Left renal pelvis (tissue), 4 donors: ENCODE results near the gene HELLS. TPM values are rescaled to one million over a fixed set of nuclear protein-coding genes. Genes with fewer than 3 reads are reported as not detected.

Experiments
- polyA plus RNA-seq, 4 donors: library from polyadenylated mRNA; unstranded; fragments of 120-200 nt; gene quantifications; one replicate each; pipeline ENCODE4 v1.2.1, GENCODE V29; 2013; ENCODE audit not compliant: insufficient read length in 4 of 4

HELLS gene
- polyA plus RNA-seq, 4 donors, result 13.5 to 46.1 (median 34.6) TPM

Other genes with a start within 250 kb of the HELLS start
- 10 to 100 TPM; 20.3 to 23.9 (median 22.0) TPM for gene NOC3L, start 182.8 kb upstream of the HELLS start, polyA plus RNA-seq
- gene TBC1D12, start 143.2 kb upstream of the HELLS start, polyA plus RNA-seq, result 10 to 100 TPM; 18.4 to 24.9 (median 21.6) TPM
- under 1 TPM in 3 of 4 donors, not detected in 1; 0.24 to 0.37 (median 0.37) TPM for gene CYP2C18, start 137.9 kb downstream of the HELLS start, polyA plus RNA-seq
- gene CYP2C19, start 216.9 kb downstream of the HELLS start, polyA plus RNA-seq, result not detected